T-helper 1 cell treated with Interleukin-12 subunit alpha and Interleukin-12 subunit beta and Interleukin-4 antibody, amounts not matched to agents 30 μg/mL and 1 μg/mL, for 36 hours (primary cell): Measurements from ENCODE around the gene SLC9A8.
"Not testable (repeated sequence)": the region's sequence is repeated elsewhere in the genome, so short reads cannot be mapped to it uniquely, and the experiment has no call there.

Experiments used
- H3K27ac Mint-ChIP-seq: one replicate; pipeline ENCODE4 v1.8.0; 2021; ENCODE audit warnings: mild to moderate bottlenecking, mixed read lengths
- H3K27me3 Mint-ChIP-seq: one replicate; pipeline ENCODE4 v1.8.0; 2021; ENCODE audit warnings: low read depth, mixed read lengths
- H3K36me3 Mint-ChIP-seq: one replicate; pipeline ENCODE4 v1.8.0; 2021; ENCODE audit warnings: low read depth, mixed read lengths
- H3K4me1 Mint-ChIP-seq: one replicate; pipeline ENCODE4 v1.8.0; 2021; ENCODE audit warnings: low read depth, mixed read lengths
- H3K4me3 Mint-ChIP-seq: one replicate; pipeline ENCODE4 v1.8.0; 2021; ENCODE audit warnings: mild to moderate bottlenecking, moderate library complexity, mixed read lengths
- H3K9me3 Mint-ChIP-seq: one replicate; pipeline ENCODE4 v1.8.0; 2021; ENCODE audit warnings: mixed read lengths

Gene SLC9A8

GRCh38 chr20:49782439-49782838 is 30.2 kb upstream of the SLC9A8 start:
- not testable (repeated sequence) for H3K36me3 Mint-ChIP-seq, H3K9me3 Mint-ChIP-seq, H3K4me3 Mint-ChIP-seq, H3K27ac Mint-ChIP-seq
- Mint-ChIP-seq H3K27me3 (peaks cover 17% of the 10 kb centered on the region), H3K4me1 (peaks cover 15% of the 10 kb centered on the region)

- H3K4me1 Mint-ChIP-seq: peaks cover 15% of the 10 kb centered on the region
- peaks cover 17% of the 10 kb centered on the region for H3K27me3 Mint-ChIP-seq
- not testable (repeated sequence) for H3K4me3 Mint-ChIP-seq, H3K9me3 Mint-ChIP-seq, H3K27ac Mint-ChIP-seq, H3K36me3 Mint-ChIP-seq
Measured at GRCh38 chr20:49783021-49783995, 29.3 kb upstream of the SLC9A8 start.

GRCh38 chr20:49784291-49784690 is 28.3 kb upstream of the SLC9A8 start:
- H3K27ac Mint-ChIP-seq: no peak overlapping the region
- H3K27me3 Mint-ChIP-seq: peaks cover 12% of the 10 kb centered on the region
- H3K4me1 Mint-ChIP-seq: peaks cover 15% of the 10 kb centered on the region
- no peaks in the 10 kb centered on the region for H3K36me3 Mint-ChIP-seq
- no peak overlapping the region for H3K4me3 Mint-ChIP-seq
- H3K9me3 Mint-ChIP-seq: no peaks in the 10 kb centered on the region

GRCh38 chr20:49785149-49785851 is 27.3 kb upstream of the SLC9A8 start:
- H3K36me3 Mint-ChIP-seq: no peaks in the 10 kb centered on the region
- no peak overlapping the region for H3K27ac Mint-ChIP-seq
- H3K4me3 Mint-ChIP-seq: no peak overlapping the region
- peaks cover 13% of the 10 kb centered on the region for H3K27me3 Mint-ChIP-seq
- peaks cover 15% of the 10 kb centered on the region for H3K4me1 Mint-ChIP-seq
- H3K9me3 Mint-ChIP-seq: no peaks in the 10 kb centered on the region

- H3K27me3 Mint-ChIP-seq: peaks cover 16% of the 10 kb centered on the region
- H3K27ac Mint-ChIP-seq: no peak overlapping the region
- H3K36me3 Mint-ChIP-seq: no peaks in the 10 kb centered on the region
- no peak overlapping the region for H3K4me3 Mint-ChIP-seq
- no peaks in the 10 kb centered on the region for H3K9me3 Mint-ChIP-seq
- peaks cover 15% of the 10 kb centered on the region for H3K4me1 Mint-ChIP-seq
Measured at GRCh38 chr20:49785852-49786175, 26.8 kb upstream of the SLC9A8 start.

GRCh38 chr20:49786196-49786595 is 26.4 kb upstream of the SLC9A8 start:
- H3K36me3 Mint-ChIP-seq: no peaks in the 10 kb centered on the region
- no peak overlapping the region for H3K4me3 Mint-ChIP-seq
- H3K9me3 Mint-ChIP-seq: no peaks in the 10 kb centered on the region
- H3K27ac Mint-ChIP-seq: no peak overlapping the region
- peaks cover 19% of the 10 kb centered on the region for H3K27me3 Mint-ChIP-seq
- peaks cover 15% of the 10 kb centered on the region for H3K4me1 Mint-ChIP-seq

GRCh38 chr20:49786668-49787370 is 25.8 kb upstream of the SLC9A8 start:
- H3K27ac Mint-ChIP-seq: no peak overlapping the region
- H3K27me3 Mint-ChIP-seq: peaks cover 20% of the 10 kb centered on the region
- no peaks in the 10 kb centered on the region for H3K9me3 Mint-ChIP-seq
- H3K36me3 Mint-ChIP-seq: no peaks in the 10 kb centered on the region
- peaks cover 13% of the 10 kb centered on the region for H3K4me1 Mint-ChIP-seq
- no peak overlapping the region for H3K4me3 Mint-ChIP-seq

GRCh38 chr20:49787371-49788357 is 25.0 kb upstream of the SLC9A8 start:
- H3K4me1 Mint-ChIP-seq: peaks cover 13% of the 10 kb centered on the region
- no peaks in the 10 kb centered on the region for H3K36me3 Mint-ChIP-seq
- H3K27ac Mint-ChIP-seq: no peak overlapping the region
- H3K4me3 Mint-ChIP-seq: no peak overlapping the region
- H3K27me3 Mint-ChIP-seq: peaks cover 21% of the 10 kb centered on the region
- H3K9me3 Mint-ChIP-seq: no peaks in the 10 kb centered on the region

GRCh38 chr20:49790077-49790798 is 22.4 kb upstream of the SLC9A8 start:
- Mint-ChIP-seq H3K9me3 (no peaks in the 10 kb centered on the region), H3K4me1 (peaks cover 28% of the 10 kb centered on the region), H3K4me3 (no peak overlapping the region), H3K36me3 (no peaks in the 10 kb centered on the region), H3K27ac (no peak overlapping the region), H3K27me3 (peaks cover 22% of the 10 kb centered on the region)

GRCh38 chr20:49791165-49791564 is 21.5 kb upstream of the SLC9A8 start:
- Mint-ChIP-seq H3K36me3 (no peaks in the 10 kb centered on the region), H3K9me3 (no peaks in the 10 kb centered on the region), H3K27ac (no peak overlapping the region), H3K4me1 (peaks cover 21% of the 10 kb centered on the region), H3K4me3 (no peak overlapping the region), H3K27me3 (peaks cover 22% of the 10 kb centered on the region)

GRCh38 chr20:49792006-49792405 is 20.6 kb upstream of the SLC9A8 start:
- Mint-ChIP-seq H3K4me3 (no peak overlapping the region), H3K36me3 (no peaks in the 10 kb centered on the region), H3K9me3 (no peaks in the 10 kb centered on the region), H3K27ac (no peak overlapping the region), H3K4me1 (peaks cover 18% of the 10 kb centered on the region), H3K27me3 (peaks cover 24% of the 10 kb centered on the region)

GRCh38 chr20:49792611-49793010 is 20.0 kb upstream of the SLC9A8 start:
- H3K27ac Mint-ChIP-seq: no peak overlapping the region
- no peaks in the 10 kb centered on the region for H3K36me3 Mint-ChIP-seq
- H3K9me3 Mint-ChIP-seq: no peaks in the 10 kb centered on the region
- no peak overlapping the region for H3K4me3 Mint-ChIP-seq
- H3K4me1 Mint-ChIP-seq: peaks cover 17% of the 10 kb centered on the region
- H3K27me3 Mint-ChIP-seq: peaks cover 23% of the 10 kb centered on the region

GRCh38 chr20:49794336-49795134 is 18.1 kb upstream of the SLC9A8 start:
- Mint-ChIP-seq H3K4me3 (peak overlapping the region; percentile 24), H3K4me1 (peaks cover 21% of the 10 kb centered on the region), H3K36me3 (no peaks in the 10 kb centered on the region), H3K9me3 (no peaks in the 10 kb centered on the region), H3K27me3 (peaks cover 31% of the 10 kb centered on the region), H3K27ac (peak overlapping the region; percentile 37)
